Breast epithelium (tissue), 3 donors: ENCODE measurements around the gene THAP5.

Experiments
- CTCF ChIP-seq, 3 donors: fragments of 450-650 bp; IDR thresholded peaks; one replicate each; pipeline ENCODE4 v1.5.1; 2016 to 2017; ENCODE audit warnings: antibody characterized with exemption in 3 of 3, mild to moderate bottlenecking in 3 of 3, moderate library complexity in 3 of 3
- POLR2A ChIP-seq: fragments of 450-650 bp; IDR thresholded peaks from one replicate; pipeline ENCODE4 v1.6.1; 2016; ENCODE audit warnings: antibody characterized with exemption, mild to moderate bottlenecking, moderate library complexity

GRCh38 chr7:108528183-108528712, 41.3 kb downstream of the THAP5 start:
- TF ChIP-seq CTCF (IDR thresholded peaks at IDR 0.05) (no peak), POLR2A (no peak)
